Gastroesophageal sphincter (tissue), 4 donors: ENCODE results near the gene MAP2K1. TPM values are rescaled to one million over a fixed set of nuclear protein-coding genes. Genes with fewer than 3 reads are reported as not detected.

Experiments used
- ATAC-seq: fragments of 150-250 bp; one replicate; pipeline ENCODE4 v1.9.1; 2016; ENCODE audit warnings: mild to moderate bottlenecking, moderate library complexity
- H3K27ac ChIP-seq, 4 donors: fragments of 200-600 bp; sonication (generic) in 3 of 4; 1 replicate in 3 of 4; 2 replicates in 1 of 4; pipeline ENCODE4 v1.5.1; 2016 to 2019
- H3K27me3 ChIP-seq: fragments of 200-600 bp; sonication (generic); one replicate; pipeline ENCODE4 v1.5.1; 2019
- H3K36me3 ChIP-seq, 2 donors: fragments of 200-600 bp; sonication (generic); one replicate each; pipeline ENCODE4 v1.5.1; 2019; ENCODE audit warnings: control low read depth in 1 of 2
- H3K4me1 ChIP-seq, 3 donors: fragments of 200-600 bp; sonication (generic); 1 replicate in 2 of 3; 2 replicates in 1 of 3; pipeline ENCODE4 v1.5.1; 2016 to 2019; ENCODE audit warnings: control low read depth in 2 of 3
- H3K4me3 ChIP-seq, 2 donors: fragments of 200-600 bp; sonication (generic); one replicate each; pipeline ENCODE4 v1.5.1; 2019; ENCODE audit warnings: mild to moderate bottlenecking in 1 of 2, moderate library complexity in 1 of 2
- H3K9me3 ChIP-seq, 3 donors: fragments of 200-600 bp; sonication (generic); one replicate each; pipeline ENCODE4 v1.5.1; 2017 to 2019; ENCODE audit warnings: control low read depth in 2 of 3
- CTCF ChIP-seq, 4 experiments: fragments of 200-600 bp in 2 of 4; fragments of 450-650 bp in 2 of 4; sonication (generic) in 1 of 4; IDR thresholded peaks; one replicate each; pipeline ENCODE4 v1.5.1; 2017 to 2019; ENCODE audit warnings: antibody characterized with exemption in 4 of 4, mild to moderate bottlenecking in 2 of 4, moderate library complexity in 2 of 4
- EP300 ChIP-seq: sonication (generic); formaldehyde crosslinking; IDR thresholded peaks from one replicate; pipeline ENCODE4 v1.6.1; 2017; ENCODE audit warnings: antibody characterized with exemption, mild to moderate bottlenecking
- POLR2A ChIP-seq, 2 donors: fragments of 450-650 bp; IDR thresholded peaks; one replicate each; pipeline ENCODE4 v1.6.1; 2017; ENCODE audit warnings: antibody characterized with exemption in 2 of 2, mild to moderate bottlenecking in 2 of 2, moderate library complexity in 1 of 2
- POLR2AphosphoS5 ChIP-seq: sonication (generic); formaldehyde crosslinking; IDR thresholded peaks from one replicate; pipeline ENCODE4 v1.6.1; 2017; ENCODE audit warnings: antibody characterized with exemption
- WGBS, 2 donors: methylation state at CpG; one replicate each; pipeline ENCODE4 v1.1.5; 2018; ENCODE audit warnings: low coverage in 1 of 2; 5-methylcytosine and 5-hydroxymethylcytosine counted together
- total RNA-seq, 4 donors: library from RNA; depleted of rRNA; stranded (reverse); fragments of >200 nt; gene quantifications; one replicate each; pipeline ENCODE4 v1.1.0, GENCODE V29; 2016

Gene MAP2K1
- total RNA-seq, 4 donors from 2014 or later, result 27.7 to 47.1 (median 39.6) TPM

GRCh38 chr15:66413579-66413978, 26.9 kb downstream of the MAP2K1 start:
- ATAC-seq, result no peak
- TF ChIP-seq EP300 (no peak), POLR2A (IDR thresholded peaks at IDR 0.05) (no peak), CTCF (IDR thresholded peaks at IDR 0.05) (no peak), POLR2AphosphoS5 (no peak)
- H3K27me3 ChIP-seq, result no peaks in the 10 kb centered on the region
- no peaks in the 10 kb centered on the region for H3K9me3 ChIP-seq
- no peak overlapping the region for H3K27ac ChIP-seq
- WGBS, 2 donors, result 83 to 86% methylated on average over 1 of the region's 1 CpG
- peaks cover 0 to 41% (median 0%) of the 10 kb centered on the region in 3 donors for H3K4me1 ChIP-seq
- H3K36me3 ChIP-seq, result no peaks in the 10 kb centered on the region
- no peak overlapping the region for H3K4me3 ChIP-seq

GRCh38 chr15:66415360-66415759, 28.6 kb downstream of the MAP2K1 start:
- TF ChIP-seq EP300, result no peak
- no peak for TF ChIP-seq POLR2A (IDR thresholded peaks at IDR 0.05)
- TF ChIP-seq CTCF (IDR thresholded peaks at IDR 0.05), result no peak
- no peak for TF ChIP-seq POLR2AphosphoS5
- no peak overlapping the region for H3K27ac ChIP-seq
- no peak for ATAC-seq
- no peaks in the 10 kb centered on the region for H3K9me3 ChIP-seq
- no peaks in the 10 kb centered on the region for H3K36me3 ChIP-seq
- H3K4me1 ChIP-seq, result peaks cover 0 to 35% (median 0%) of the 10 kb centered on the region in 3 donors
- no peaks in the 10 kb centered on the region for H3K27me3 ChIP-seq
- no peak overlapping the region for H3K4me3 ChIP-seq

- ATAC-seq, result no peak
- H3K4me3 ChIP-seq, result peak overlapping the region in 1 of 2 donors; percentile 18
- no peak overlapping the region for H3K27ac ChIP-seq
- H3K4me1 ChIP-seq, result peaks cover 0 to 27% (median 0%) of the 10 kb centered on the region in 3 donors
- no peaks in the 10 kb centered on the region for H3K27me3 ChIP-seq
- H3K9me3 ChIP-seq, result no peaks in the 10 kb centered on the region
- H3K36me3 ChIP-seq, result no peaks in the 10 kb centered on the region
- 25 to 35% methylated on average over 2 to 5 of the region's 5 CpGs for WGBS, 2 donors
- TF ChIP-seq POLR2AphosphoS5 (no peak), CTCF (IDR thresholded peaks at IDR 0.05) (no peak), EP300 (no peak), POLR2A (IDR thresholded peaks at IDR 0.05) (no peak)
Observed at GRCh38 chr15:66417736-66418135, 31.0 kb downstream of the MAP2K1 start.

- TF ChIP-seq POLR2AphosphoS5, result no peak
- TF ChIP-seq POLR2A (IDR thresholded peaks at IDR 0.05), result no peak
- no peak for TF ChIP-seq EP300
- no peak for TF ChIP-seq CTCF (IDR thresholded peaks at IDR 0.05)
- H3K9me3 ChIP-seq, result no peaks in the 10 kb centered on the region
- H3K36me3 ChIP-seq, result no peaks in the 10 kb centered on the region
- H3K27me3 ChIP-seq, result no peaks in the 10 kb centered on the region
- WGBS, 2 donors, result 96 to 100% methylated on average over 3 of the region's 3 CpGs
- H3K4me1 ChIP-seq, result peaks cover 0 to 27% (median 0%) of the 10 kb centered on the region in 3 donors
- no peak overlapping the region for H3K27ac ChIP-seq
- no peak overlapping the region for H3K4me3 ChIP-seq
- ATAC-seq, result no peak
Observed at GRCh38 chr15:66419471-66419870, 32.8 kb downstream of the MAP2K1 start.

GRCh38 chr15:66422347-66422746, 35.6 kb downstream of the MAP2K1 start:
- Histone ChIP-seq H3K4me3 (no peak overlapping the region), H3K4me1 (peaks cover 0 to 11% (median 0%) of the 10 kb centered on the region in 3 donors), H3K36me3 (no peaks in the 10 kb centered on the region), H3K9me3 (no peaks in the 10 kb centered on the region), H3K27me3 (no peaks in the 10 kb centered on the region), H3K27ac (no peak overlapping the region)
- TF ChIP-seq EP300 (no peak), CTCF (IDR thresholded peaks at IDR 0.05) (no peak), POLR2AphosphoS5 (no peak), POLR2A (IDR thresholded peaks at IDR 0.05) (no peak)
- ATAC-seq, result no peak
- WGBS, 2 donors, result 90 to 91% methylated on average over 3 to 4 of the region's 4 CpGs
